AG08396 (cell line): ENCODE results near the gene TSBP1.
"Not testable (repeated sequence)": the region's sequence is repeated elsewhere in the genome, so short reads cannot be mapped to it uniquely, and the experiment has no call there.

Experiments used
- DNase-seq: peaks from one replicate; pipeline ENCODE4 v3.0.0; 2012; ENCODE audit warnings: low spot score, mixed read lengths

Gene TSBP1

GRCh38 chr6:32288426-32288825 lies 83.3 kb downstream of the TSBP1 start:
- no peak for DNase-seq

- DNase-seq: not testable (repeated sequence)
Observed at GRCh38 chr6:32273801-32274577, 97.7 kb downstream of the TSBP1 start.

- no peak for DNase-seq
Observed at GRCh38 chr6:32271429-32271828, 100.3 kb downstream of the TSBP1 start.

GRCh38 chr6:32268459-32268858 lies 103.2 kb downstream of the TSBP1 start:
- not testable (repeated sequence) for DNase-seq

GRCh38 chr6:32267035-32267434 lies 104.7 kb downstream of the TSBP1 start:
- DNase-seq: no peak

GRCh38 chr6:32257262-32257661 lies 114.4 kb downstream of the TSBP1 start:
- DNase-seq: not testable (repeated sequence)

GRCh38 chr6:32255199-32256153 lies 116.2 kb downstream of the TSBP1 start:
- peak; percentile 90 for DNase-seq

- DNase-seq: no peak
Observed at GRCh38 chr6:32254761-32255198, 116.9 kb downstream of the TSBP1 start.

- no peak for DNase-seq
Observed at GRCh38 chr6:32252331-32253009, 119.2 kb downstream of the TSBP1 start.

- DNase-seq: no peak
Observed at GRCh38 chr6:32249262-32249661, 122.4 kb downstream of the TSBP1 start.

- DNase-seq: no peak
Observed at GRCh38 chr6:32247401-32247800, 124.3 kb downstream of the TSBP1 start.

GRCh38 chr6:32244946-32245398 lies 126.7 kb downstream of the TSBP1 start:
- peak; percentile 87 for DNase-seq

GRCh38 chr6:32244270-32244669 lies 127.4 kb downstream of the TSBP1 start:
- no peak for DNase-seq
